Spinal cord (tissue), 10 donors: ENCODE data around the gene SRPK2. TPM values are rescaled to one million over a fixed set of nuclear protein-coding genes. Genes with fewer than 3 reads are reported as not detected.

Experiments
- DNase-seq, 6 donors: peaks; one replicate each; pipeline versions ENCODE4 v3.0.0 to v3.0.0-alpha.2; 2013 to 2015; ENCODE audit warnings: low spot score in 6 of 6, low read depth in 4 of 6
- H3K27ac ChIP-seq: one replicate; pipeline ENCODE4 v1.5.1; 2013; ENCODE audit warnings: low read depth, low read length, control low read depth
- H3K27me3 ChIP-seq: one replicate; pipeline ENCODE4 v1.6.1; 2013; ENCODE audit warnings: low read length; ENCODE audit not compliant: control insufficient read depth, insufficient read depth
- H3K36me3 ChIP-seq: one replicate; pipeline ENCODE4 v1.6.1; 2013; ENCODE audit warnings: low read length; ENCODE audit not compliant: control insufficient read depth, insufficient read depth
- H3K4me1 ChIP-seq: one replicate; pipeline ENCODE4 v1.6.1; 2013; ENCODE audit warnings: low read length; ENCODE audit not compliant: control insufficient read depth, insufficient read depth
- H3K4me3 ChIP-seq: one replicate; pipeline ENCODE4 v1.5.1; 2013; ENCODE audit warnings: low read depth, low read length, control low read depth
- H3K9me3 ChIP-seq: one replicate; pipeline ENCODE4 v1.6.1; 2013; ENCODE audit warnings: low read length; ENCODE audit not compliant: control insufficient read depth, insufficient read depth
- WGBS: methylation state at CpG from one replicate; pipeline ENCODE4 v1.1.5; 2013; ENCODE audit warnings: missing lambda C conversion rate; ENCODE audit not compliant: insufficient coverage; 5-methylcytosine and 5-hydroxymethylcytosine counted together
- polyA plus RNA-seq, 2 donors: library from polyadenylated mRNA; unstranded; fragments of 120-200 nt; gene quantifications; one replicate each; pipeline ENCODE4 v1.2.1, GENCODE V29; 2013; ENCODE audit not compliant: insufficient read length in 2 of 2
- total RNA-seq, 2 donors: library from RNA; depleted of rRNA in 1 of 2; stranded (reverse); fragments of 120-200 nt in 1 of 2; fragments of >200 nt in 1 of 2; gene quantifications; one replicate each; pipeline versions ENCODE4 v1.2.3 to v1.2.4, GENCODE V29; 2013 to 2014
- donor health status: healthy.

Gene SRPK2
- total and polyA plus RNA-seq, 4 donors = 79.8 to 252 (median 126) TPM

DNA sequence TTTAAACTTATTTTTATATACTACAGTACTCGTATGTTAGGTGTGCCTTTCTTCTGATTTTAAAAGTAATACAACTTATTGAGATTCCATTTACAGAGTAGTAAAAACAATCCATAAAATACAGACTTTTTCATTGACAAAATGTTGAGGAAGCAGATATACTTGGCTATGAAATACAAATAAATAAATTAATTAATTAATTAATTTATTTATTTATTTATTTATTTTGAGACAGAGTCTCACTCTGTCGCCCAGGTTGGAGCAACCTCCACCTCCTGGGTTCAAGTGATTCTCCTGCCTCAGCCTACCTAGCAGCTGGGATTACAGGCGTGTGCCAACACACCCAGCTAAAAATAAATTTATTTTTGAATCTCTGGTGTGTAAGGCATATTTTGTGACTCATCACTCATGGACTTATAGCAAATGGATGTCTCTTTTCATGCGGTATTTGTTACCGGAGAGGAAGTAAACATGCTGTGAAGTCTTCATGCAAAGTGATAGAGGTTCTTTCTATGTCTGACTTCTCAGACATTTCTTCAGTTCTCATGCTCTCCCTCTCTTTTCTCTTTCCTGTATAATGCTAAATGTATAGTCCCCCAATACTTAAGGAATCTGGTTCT, 20.2 kb upstream of the SRPK2 start:
- H3K27ac ChIP-seq = no peak overlapping the region
- H3K27me3 ChIP-seq = no peaks in the 10 kb centered on the region
- H3K4me3 ChIP-seq = no peak overlapping the region
- no peaks in the 10 kb centered on the region for H3K36me3 ChIP-seq
- H3K9me3 ChIP-seq = no peaks in the 10 kb centered on the region
- no CpG with 5 or more reads among the region's 5 CpGs for WGBS
- H3K4me1 ChIP-seq = no peaks in the 10 kb centered on the region
- DNase-seq = no peak

DNA sequence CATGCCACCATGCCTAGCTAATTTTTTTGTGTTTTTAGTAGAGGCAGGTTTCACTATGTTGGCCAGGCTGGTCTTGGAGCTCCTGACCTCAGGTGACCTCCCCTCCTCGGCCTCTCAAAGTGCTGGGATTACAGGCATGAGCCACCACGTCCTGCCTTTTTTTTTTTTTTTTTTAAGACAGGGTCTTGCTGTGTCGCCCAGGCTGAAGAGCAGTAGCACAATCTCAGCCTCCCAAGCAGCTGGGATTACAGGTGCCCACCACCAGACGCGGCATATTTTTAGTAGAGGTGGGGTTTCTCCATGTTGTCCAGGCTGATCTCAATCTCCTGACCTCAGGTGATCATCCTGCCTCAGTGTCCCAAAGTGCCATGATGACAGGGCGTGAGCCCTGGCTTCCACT, 14.4 kb upstream of the SRPK2 start:
- H3K4me1 ChIP-seq = no peaks in the 10 kb centered on the region

DNA sequence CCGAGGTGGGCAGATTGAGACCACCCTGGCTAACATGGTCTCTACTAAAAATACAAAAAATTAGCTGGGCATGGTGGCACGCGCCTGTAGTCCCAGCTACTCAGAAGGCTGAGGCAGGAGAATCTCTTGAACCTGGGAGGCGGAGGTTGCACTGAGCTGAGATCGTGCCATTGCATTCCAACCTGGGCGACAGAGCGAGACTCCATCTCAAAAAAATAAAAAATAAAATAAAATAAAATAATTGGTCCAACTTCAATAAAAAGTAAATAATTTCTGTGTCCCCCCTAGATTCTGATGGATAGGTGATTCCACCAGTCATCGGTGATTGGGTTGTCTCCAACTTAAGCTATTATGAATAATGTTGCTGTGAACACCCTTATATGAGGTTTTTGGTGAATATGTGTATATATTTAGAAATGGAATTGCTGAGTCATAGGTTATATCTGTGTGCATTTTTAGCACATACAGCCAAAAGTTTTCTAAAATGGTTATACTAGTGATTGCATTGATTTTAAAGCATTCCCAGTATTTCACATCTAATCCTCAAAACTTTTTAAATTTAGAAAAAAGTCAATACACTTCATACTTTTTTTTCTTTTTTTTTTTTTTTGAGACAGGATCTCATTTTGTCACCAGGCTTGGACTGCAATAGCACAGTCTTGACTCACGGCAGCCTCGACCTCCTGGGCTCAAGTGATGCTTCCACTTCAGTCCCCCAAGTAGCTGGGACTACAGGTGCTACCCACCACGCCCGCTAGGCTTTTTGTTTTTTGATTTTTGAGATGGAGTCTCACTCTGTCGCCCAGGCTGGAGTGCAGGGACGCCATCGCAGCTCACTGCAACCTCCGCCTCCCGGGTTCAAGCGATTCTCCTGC, 13.7 kb upstream of the SRPK2 start:
- H3K27ac ChIP-seq = no peak overlapping the region
- no peak for DNase-seq
- 97% methylated on average over 9 of the region's 18 CpGs for WGBS

More for the DNA sequence above, 14.4 kb upstream of the SRPK2 start:
- Histone ChIP-seq H3K9me3 (no peaks in the 10 kb centered on the region), H3K4me3 (no peak overlapping the region), H3K27ac (no peak overlapping the region), H3K36me3 (no peaks in the 10 kb centered on the region), H3K27me3 (no peaks in the 10 kb centered on the region)
- 100% methylated on average over 4 of the region's 6 CpGs for WGBS
- DNase-seq = no peak

DNA sequence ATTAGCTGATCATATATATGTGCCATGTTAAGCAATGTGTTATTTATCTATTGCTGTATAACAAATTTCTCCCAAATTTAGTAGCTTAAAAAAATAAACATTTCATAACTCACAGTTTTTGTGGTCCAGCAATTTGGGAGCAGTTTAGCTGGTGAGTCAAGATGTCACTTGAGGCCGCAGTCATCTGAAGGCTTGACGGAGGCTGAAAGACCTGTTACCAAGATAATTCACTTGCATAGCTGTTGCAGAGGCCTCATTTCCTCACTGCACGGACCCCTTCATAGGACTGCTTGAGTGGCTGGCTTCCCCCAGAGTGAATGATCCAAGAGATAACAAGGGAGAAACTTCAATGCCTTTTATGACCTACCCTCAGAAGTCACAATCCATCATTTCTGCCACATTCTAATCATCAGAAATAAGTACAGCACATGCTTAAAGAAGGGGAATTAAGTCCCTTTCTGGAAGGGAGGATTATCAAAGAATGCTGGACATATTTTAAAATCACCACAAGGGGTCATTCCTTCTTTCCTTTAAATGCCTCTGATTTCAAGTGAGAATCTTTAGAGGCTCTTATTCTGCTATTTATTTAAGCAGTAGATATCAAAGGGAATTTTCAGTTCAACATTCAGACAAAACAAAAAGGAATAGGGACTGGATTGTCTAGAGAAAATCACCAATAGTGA, 10.5 kb upstream of the SRPK2 start:
- no peaks in the 10 kb centered on the region for H3K27me3 ChIP-seq
- H3K27ac ChIP-seq = no peak overlapping the region
- DNase-seq = peak in 2 of 6 donors; percentile 48 to 62
- H3K4me3 ChIP-seq = no peak overlapping the region
- H3K9me3 ChIP-seq = no peaks in the 10 kb centered on the region
- no peaks in the 10 kb centered on the region for H3K4me1 ChIP-seq
- WGBS = 81% methylated on average over 2 of the region's 3 CpGs
- H3K36me3 ChIP-seq = no peaks in the 10 kb centered on the region

More for the DNA sequence above, 13.7 kb upstream of the SRPK2 start:
- H3K4me3 ChIP-seq = no peak overlapping the region
- no peaks in the 10 kb centered on the region for H3K27me3 ChIP-seq
- H3K36me3 ChIP-seq = no peaks in the 10 kb centered on the region
- no peaks in the 10 kb centered on the region for H3K9me3 ChIP-seq
- no peaks in the 10 kb centered on the region for H3K4me1 ChIP-seq

DNA sequence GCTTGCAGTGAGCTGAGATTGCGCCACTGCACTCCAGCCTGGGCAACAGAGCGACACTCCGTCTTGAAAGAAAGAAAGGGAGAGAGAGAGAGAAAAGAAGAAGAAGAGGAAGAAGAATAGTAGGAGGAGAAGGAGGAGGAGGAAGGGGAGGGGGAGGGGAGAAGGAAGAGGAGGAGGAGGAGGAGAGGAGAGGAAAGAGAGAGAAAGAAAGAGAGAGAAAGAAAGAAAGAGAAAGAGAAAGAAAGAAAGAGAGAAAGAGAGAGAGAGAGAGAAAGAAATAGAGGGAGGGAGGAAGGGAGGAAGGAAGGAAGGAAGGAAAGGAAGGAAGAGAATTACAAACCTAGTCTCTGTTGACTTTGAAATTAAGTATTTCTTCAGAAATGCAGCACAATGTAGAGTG, 7.8 kb upstream of the SRPK2 start:
- Histone ChIP-seq H3K4me1 (no peaks in the 10 kb centered on the region), H3K36me3 (no peaks in the 10 kb centered on the region), H3K27ac (no peak overlapping the region), H3K4me3 (no peak overlapping the region), H3K27me3 (no peaks in the 10 kb centered on the region), H3K9me3 (no peaks in the 10 kb centered on the region)
- DNase-seq = no peak
- WGBS = 91% methylated on average over 3 of the region's 3 CpGs

DNA sequence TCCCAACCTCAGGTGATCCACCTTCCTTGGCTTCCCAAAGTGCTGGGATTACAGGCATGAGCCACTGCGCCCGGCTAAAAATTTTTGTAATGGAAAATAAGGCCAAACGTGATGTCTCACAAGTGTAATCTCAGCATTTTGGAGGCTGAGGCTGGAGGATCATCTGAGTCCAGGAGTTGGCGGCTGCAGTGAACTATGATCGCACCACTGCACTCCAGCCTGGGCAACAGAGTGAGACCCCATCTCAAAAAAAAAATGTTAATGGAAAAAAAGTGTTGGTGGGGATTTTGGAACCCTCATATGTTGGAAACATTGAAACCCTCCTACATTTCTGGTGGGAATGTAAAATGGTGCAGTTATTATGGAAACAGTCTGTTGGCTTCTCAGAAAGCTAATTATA, 2.7 kb upstream of the SRPK2 start:
- DNase-seq = no peak
- Histone ChIP-seq H3K4me3 (no peak overlapping the region), H3K27me3 (no peaks in the 10 kb centered on the region), H3K36me3 (no peaks in the 10 kb centered on the region), H3K4me1 (no peaks in the 10 kb centered on the region), H3K9me3 (no peaks in the 10 kb centered on the region), H3K27ac (no peak overlapping the region)
- WGBS = 97% methylated on average over 5 of the region's 5 CpGs

DNA sequence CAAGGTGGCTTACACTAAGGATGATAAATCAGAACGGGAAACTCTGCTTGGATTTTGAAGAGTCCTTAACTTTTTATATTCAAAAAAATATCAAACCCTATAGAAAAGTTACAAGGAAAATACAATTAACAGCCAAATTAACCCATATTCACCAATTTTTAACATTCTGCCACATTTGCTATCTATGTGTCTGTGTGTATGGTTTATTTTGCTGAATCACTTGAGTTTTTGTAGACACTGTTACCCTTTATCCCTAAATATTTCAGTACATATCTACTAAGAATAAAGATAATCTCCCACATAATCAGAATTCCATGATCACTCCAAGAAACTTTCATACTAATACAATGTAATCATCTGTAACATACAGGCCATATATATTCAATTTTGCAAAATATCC, 1.2 kb upstream of the SRPK2 start:
- no peak for DNase-seq
- WGBS = no CpG with 5 or more reads among the region's 1 CpG
- H3K36me3 ChIP-seq = peaks cover 3% of the 10 kb centered on the region
- no peaks in the 10 kb centered on the region for H3K27me3 ChIP-seq
- H3K9me3 ChIP-seq = no peaks in the 10 kb centered on the region
- H3K27ac ChIP-seq = no peak overlapping the region
- H3K4me1 ChIP-seq = no peaks in the 10 kb centered on the region
- no peak overlapping the region for H3K4me3 ChIP-seq

DNA sequence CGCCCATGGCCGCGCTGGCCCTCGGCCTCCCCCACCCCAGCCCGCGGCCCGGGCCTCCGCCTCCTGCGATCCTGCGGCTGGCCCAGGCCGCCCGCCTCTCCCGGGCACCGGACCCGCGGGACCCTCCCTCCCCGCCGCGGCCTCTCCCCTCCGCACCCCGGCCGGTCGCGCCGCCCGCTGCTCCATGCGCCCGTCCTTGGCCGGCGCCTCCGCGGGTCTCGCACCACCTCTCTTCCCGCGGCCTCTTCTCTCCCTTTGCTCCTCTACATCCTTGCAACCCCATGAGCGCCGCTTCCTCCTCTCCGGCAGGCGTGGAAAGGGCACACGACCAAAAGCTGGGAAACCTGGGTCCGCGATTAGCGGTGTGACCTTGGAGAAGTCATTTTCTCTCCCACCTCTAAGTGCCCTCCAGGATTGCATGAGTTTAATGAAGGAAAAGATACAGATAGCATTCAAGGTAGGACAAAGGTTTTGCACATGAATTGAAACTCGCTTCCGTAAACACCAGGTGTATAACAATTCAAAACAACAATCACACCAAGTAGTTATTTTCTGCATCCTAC, 448 bp upstream of the SRPK2 start:
- Histone ChIP-seq H3K27ac (no peak overlapping the region), H3K4me1 (no peaks in the 10 kb centered on the region), H3K4me3 (peak overlapping the region; percentile 37), H3K36me3 (peaks cover 3% of the 10 kb centered on the region), H3K9me3 (no peaks in the 10 kb centered on the region), H3K27me3 (no peaks in the 10 kb centered on the region)
- under 1% methylated on average over 40 of the region's 45 CpGs for WGBS
- DNase-seq = peak in 3 of 6 donors; percentile 28 to 84 (median 79)

DNA sequence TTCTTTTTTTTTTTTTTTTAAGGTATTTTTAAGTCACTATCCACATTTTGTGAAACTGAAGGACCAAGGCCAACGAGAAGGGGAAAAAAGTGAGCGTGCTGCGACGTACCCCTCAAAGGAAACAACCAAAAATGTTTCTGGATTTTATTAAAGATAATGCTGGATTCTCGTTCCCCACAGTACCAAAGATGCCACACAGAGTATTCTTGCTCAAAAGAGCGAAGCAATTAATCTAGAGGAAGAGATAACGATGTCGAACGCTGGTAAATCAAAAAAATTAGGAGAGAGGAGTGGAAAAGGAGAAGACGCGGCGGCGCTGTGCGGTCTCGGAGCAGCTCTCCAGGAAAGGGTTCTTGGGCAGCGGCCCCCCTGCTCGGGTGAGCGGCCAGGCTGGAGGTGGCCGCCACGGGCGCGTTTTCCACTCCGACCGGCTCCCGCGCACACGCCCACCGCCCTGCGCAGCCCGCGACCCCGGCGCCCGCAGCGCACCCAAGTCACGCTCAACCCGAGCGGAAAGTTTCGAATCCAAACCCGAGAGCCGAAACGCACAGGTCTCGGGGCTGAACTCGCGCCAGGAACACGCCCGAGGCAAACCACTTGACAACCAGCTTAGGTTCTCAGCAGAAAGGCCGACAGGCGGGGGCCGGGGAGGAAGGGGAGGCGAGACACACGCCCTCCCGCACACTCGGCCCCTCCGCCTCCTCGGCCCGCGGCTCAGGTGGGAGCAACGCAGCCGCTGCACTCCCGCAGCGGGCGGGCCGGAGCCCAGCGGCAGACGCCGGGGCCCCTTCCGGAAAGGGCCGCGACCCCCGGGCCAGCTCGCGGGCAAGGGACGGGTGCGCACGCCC, 989 bp downstream of the SRPK2 start:
- no peaks in the 10 kb centered on the region for H3K27me3 ChIP-seq
- H3K4me1 ChIP-seq = no peaks in the 10 kb centered on the region
- peak in 3 of 6 donors; percentile 38 to 81 (median 74) for DNase-seq
- H3K4me3 ChIP-seq = peak overlapping the region; percentile 64
- peaks cover 3% of the 10 kb centered on the region for H3K36me3 ChIP-seq
- no peaks in the 10 kb centered on the region for H3K9me3 ChIP-seq
- no peak overlapping the region for H3K27ac ChIP-seq
- under 1% methylated on average over 71 of the region's 76 CpGs for WGBS
